Activated naive CD8-positive, alpha-beta T cell treated with anti-CD3 and anti-CD28 coated beads, Interleukin-2, amount 10 ng/mL, durations not matched to agents 7 days and 5 days (primary cell): ENCODE results near the gene PTGER3. TPM values are rescaled to one million over a fixed set of nuclear protein-coding genes. Genes with fewer than 3 reads are reported as not detected.

ENCODE experiments used
- ATAC-seq: fragments of 150-1000 bp; cut with Tn5 transposase; one replicate; pipeline ENCODE4 v1.10.0; 2021; ENCODE audit warnings: low read depth, moderate library complexity
- POLR2A ChIA-PET: fragments of 350-600 bp; sonication (Branson Sonifier 250); formaldehyde crosslinking; loops from one replicate; lab custom pipeline; 2021; ENCODE audit warnings: antibody characterized with exemption; lab: Charles Lee
- DNase-seq: peaks from one replicate; pipeline ENCODE4 v3.0.0; 2021
- H3K27ac Mint-ChIP-seq: one replicate; pipeline ENCODE4 v1.8.0; 2022; ENCODE audit warnings: mild to moderate bottlenecking, mixed read lengths
- H3K27me3 Mint-ChIP-seq: one replicate; pipeline ENCODE4 v1.8.0; 2022; ENCODE audit warnings: mild to moderate bottlenecking, moderate library complexity, mixed read lengths
- H3K36me3 Mint-ChIP-seq: one replicate; pipeline ENCODE4 v1.8.0; 2021; ENCODE audit warnings: mild to moderate bottlenecking, mixed read lengths
- H3K4me1 Mint-ChIP-seq: one replicate; pipeline ENCODE4 v1.8.0; 2021; ENCODE audit warnings: mixed read lengths
- H3K4me3 Mint-ChIP-seq: one replicate; pipeline ENCODE4 v1.8.0; 2022; ENCODE audit warnings: mild to moderate bottlenecking, moderate library complexity, mixed read lengths
- H3K9me3 Mint-ChIP-seq: one replicate; pipeline ENCODE4 v1.8.0; 2021; ENCODE audit warnings: mixed read lengths
- total RNA-seq, 2 experiments: library from RNA; stranded (reverse); gene quantifications; one replicate each; pipeline ENCODE4 v1.2.3, GENCODE V29; 2021

PTGER3 gene
- total RNA-seq, 2 experiments from 2014 or later = 0.71 to 1.3 TPM

- ATAC-seq = no peak
- Mint-ChIP-seq H3K4me3 (no peak overlapping the region), H3K27ac (no peak overlapping the region), H3K9me3 (no peaks in the 10 kb centered on the region), H3K4me1 (peaks cover 27% of the 10 kb centered on the region), H3K27me3 (no peaks in the 10 kb centered on the region), H3K36me3 (peaks cover 35% of the 10 kb centered on the region)
- POLR2A ChIA-PET = no interaction called here
- no peak for DNase-seq
These were observed 27.1 kb upstream of the PTGER3 start for GRCh38 chr1:71074681-71075080.

GRCh38 chr1:71072273-71072672 lies 24.7 kb upstream of the PTGER3 start:
- peaks cover 32% of the 10 kb centered on the region for H3K4me1 Mint-ChIP-seq
- H3K4me3 Mint-ChIP-seq = no peak overlapping the region
- H3K27ac Mint-ChIP-seq = no peak overlapping the region
- POLR2A ChIA-PET = no interaction called here
- H3K9me3 Mint-ChIP-seq = no peaks in the 10 kb centered on the region
- peaks cover 42% of the 10 kb centered on the region for H3K36me3 Mint-ChIP-seq
- DNase-seq (no peak), ATAC-seq (no peak)
- H3K27me3 Mint-ChIP-seq = no peaks in the 10 kb centered on the region

GRCh38 chr1:71071720-71072119 lies 24.1 kb upstream of the PTGER3 start:
- peak overlapping the region; percentile 64 for H3K27ac Mint-ChIP-seq
- H3K4me1 Mint-ChIP-seq = peaks cover 32% of the 10 kb centered on the region
- POLR2A ChIA-PET = interaction anchor here (1.0 kb wide), 1 partner anchor 9 kb away, joined by 3 read pairs; the partner anchor contains the start of gene ZRANB2

GRCh38 chr1:71068325-71069240 lies 21.0 kb upstream of the PTGER3 start:
- DNase-seq (no peak), ATAC-seq (peak; percentile 91)
- H3K27me3 Mint-ChIP-seq = no peaks in the 10 kb centered on the region
- POLR2A ChIA-PET = interaction anchor here (0.6 to 0.8 kb wide), 2 partner anchors 13 to 661 kb away, joined by 3 to 5 read pairs; no protein-coding TSS in a partner anchor
- peak overlapping the region; percentile 73 for H3K4me3 Mint-ChIP-seq
- H3K4me1 Mint-ChIP-seq = peaks cover 22% of the 10 kb centered on the region
- peak overlapping the region; percentile 84 for H3K27ac Mint-ChIP-seq
- H3K9me3 Mint-ChIP-seq = no peaks in the 10 kb centered on the region
- peaks cover 37% of the 10 kb centered on the region for H3K36me3 Mint-ChIP-seq

More at GRCh38 chr1:71071720-71072119, 24.1 kb upstream of the PTGER3 start:
- Mint-ChIP-seq H3K4me3 (no peak overlapping the region), H3K36me3 (peaks cover 43% of the 10 kb centered on the region), H3K9me3 (no peaks in the 10 kb centered on the region), H3K27me3 (no peaks in the 10 kb centered on the region)
- no peak for ATAC-seq
- no peak for DNase-seq

GRCh38 chr1:71054791-71055190 lies 7.2 kb upstream of the PTGER3 start:
- no peak overlapping the region for H3K27ac Mint-ChIP-seq
- ATAC-seq (no peak), DNase-seq (no peak)
- H3K4me1 Mint-ChIP-seq = peaks cover 2% of the 10 kb centered on the region
- H3K27me3 Mint-ChIP-seq = peaks cover 12% of the 10 kb centered on the region
- no peaks in the 10 kb centered on the region for H3K9me3 Mint-ChIP-seq
- peaks cover 8% of the 10 kb centered on the region for H3K36me3 Mint-ChIP-seq
- POLR2A ChIA-PET = no interaction called here
- no peak overlapping the region for H3K4me3 Mint-ChIP-seq

- H3K27me3 Mint-ChIP-seq = peaks cover 13% of the 10 kb centered on the region
- peaks cover 3% of the 10 kb centered on the region for H3K4me1 Mint-ChIP-seq
- H3K4me3 Mint-ChIP-seq = no peak overlapping the region
- H3K9me3 Mint-ChIP-seq = no peaks in the 10 kb centered on the region
- peaks cover 6% of the 10 kb centered on the region for H3K36me3 Mint-ChIP-seq
- POLR2A ChIA-PET = no interaction called here
- H3K27ac Mint-ChIP-seq = no peak overlapping the region
- no peak for DNase-seq
- ATAC-seq = no peak
These were observed 6.7 kb upstream of the PTGER3 start for GRCh38 chr1:71054281-71054731.

- H3K27me3 Mint-ChIP-seq = peaks cover 18% of the 10 kb centered on the region
- no peaks in the 10 kb centered on the region for H3K9me3 Mint-ChIP-seq
- DNase-seq (no peak), ATAC-seq (no peak)
- POLR2A ChIA-PET = no interaction called here
- H3K36me3 Mint-ChIP-seq = peaks cover under 1% of the 10 kb centered on the region
- no peak overlapping the region for H3K27ac Mint-ChIP-seq
- H3K4me3 Mint-ChIP-seq = no peak overlapping the region
- peaks cover 3% of the 10 kb centered on the region for H3K4me1 Mint-ChIP-seq
These were observed 6.1 kb upstream of the PTGER3 start for GRCh38 chr1:71053758-71054157.

GRCh38 chr1:71053146-71053545 lies 5.5 kb upstream of the PTGER3 start:
- peaks cover 5% of the 10 kb centered on the region for H3K4me1 Mint-ChIP-seq
- POLR2A ChIA-PET = no interaction called here
- H3K27me3 Mint-ChIP-seq = peaks cover 24% of the 10 kb centered on the region
- no peak for ATAC-seq
- H3K4me3 Mint-ChIP-seq = no peak overlapping the region
- no peaks in the 10 kb centered on the region for H3K36me3 Mint-ChIP-seq
- no peaks in the 10 kb centered on the region for H3K9me3 Mint-ChIP-seq
- no peak for DNase-seq
- no peak overlapping the region for H3K27ac Mint-ChIP-seq

GRCh38 chr1:71049951-71050598 lies 2.5 kb upstream of the PTGER3 start:
- no peaks in the 10 kb centered on the region for H3K9me3 Mint-ChIP-seq
- peak; percentile 43 for ATAC-seq
- no peak for DNase-seq

GRCh38 chr1:71046891-71047634 lies 553 bp downstream of the PTGER3 start:
- Mint-ChIP-seq H3K27me3 (peaks cover 72% of the 10 kb centered on the region), H3K4me1 (peaks cover 17% of the 10 kb centered on the region), H3K4me3 (peak overlapping the region; percentile 78), H3K9me3 (no peaks in the 10 kb centered on the region), H3K27ac (no peak overlapping the region), H3K36me3 (no peaks in the 10 kb centered on the region)
- peak; percentile 37 for ATAC-seq
- POLR2A ChIA-PET = no interaction called here
- DNase-seq = peak; percentile 54

More at GRCh38 chr1:71049951-71050598, 2.5 kb upstream of the PTGER3 start:
- Mint-ChIP-seq H3K27ac (no peak overlapping the region), H3K36me3 (no peaks in the 10 kb centered on the region), H3K4me1 (peaks cover 17% of the 10 kb centered on the region), H3K27me3 (peaks cover 51% of the 10 kb centered on the region), H3K4me3 (no peak overlapping the region)
- POLR2A ChIA-PET = no interaction called here

- ATAC-seq = no peak
- H3K4me1 Mint-ChIP-seq = peaks cover 17% of the 10 kb centered on the region
- POLR2A ChIA-PET = no interaction called here
- DNase-seq = no peak
- H3K9me3 Mint-ChIP-seq = no peaks in the 10 kb centered on the region
- H3K27me3 Mint-ChIP-seq = peaks cover 69% of the 10 kb centered on the region
- H3K27ac Mint-ChIP-seq = no peak overlapping the region
- peak overlapping the region; percentile 38 for H3K4me3 Mint-ChIP-seq
- no peaks in the 10 kb centered on the region for H3K36me3 Mint-ChIP-seq
These were observed 2.1 kb downstream of the PTGER3 start for GRCh38 chr1:71045463-71046028.

GRCh38 chr1:71044833-71045232 lies 2.8 kb downstream of the PTGER3 start:
- no peak for DNase-seq
- Mint-ChIP-seq H3K27ac (no peak overlapping the region), H3K27me3 (peaks cover 75% of the 10 kb centered on the region), H3K36me3 (no peaks in the 10 kb centered on the region), H3K4me3 (no peak overlapping the region), H3K9me3 (no peaks in the 10 kb centered on the region), H3K4me1 (peaks cover 16% of the 10 kb centered on the region)
- no peak for ATAC-seq
- POLR2A ChIA-PET = no interaction called here

GRCh38 chr1:71043065-71043464 lies 4.6 kb downstream of the PTGER3 start:
- POLR2A ChIA-PET = no interaction called here
- H3K27me3 Mint-ChIP-seq = peaks cover 70% of the 10 kb centered on the region
- no peaks in the 10 kb centered on the region for H3K9me3 Mint-ChIP-seq
- DNase-seq (no peak), ATAC-seq (no peak)
- no peak overlapping the region for H3K27ac Mint-ChIP-seq
- H3K4me1 Mint-ChIP-seq = peaks cover 11% of the 10 kb centered on the region
- no peak overlapping the region for H3K4me3 Mint-ChIP-seq
- H3K36me3 Mint-ChIP-seq = no peaks in the 10 kb centered on the region
